HG02610 (cell line): ENCODE measurements around the gene ADAMTS16.

ENCODE experiments used
- ATAC-seq: cut with Tn5 transposase; IDR thresholded peaks from one replicate; pipeline ENCODE4 v1.9.1; 2021; ENCODE audit warnings: mild to moderate bottlenecking, moderate library complexity; ENCODE audit not compliant: unreplicated experiment

Gene ADAMTS16

GRCh38 chr5:5276951-5277517 lies 136.9 kb downstream of the ADAMTS16 start:
- no peak for ATAC-seq

GRCh38 chr5:5278201-5278814 lies 138.2 kb downstream of the ADAMTS16 start:
- ATAC-seq: no peak

GRCh38 chr5:5278815-5279381 lies 138.8 kb downstream of the ADAMTS16 start:
- ATAC-seq: no peak

- ATAC-seq: no peak
These were observed 145.8 kb downstream of the ADAMTS16 start for GRCh38 chr5:5285906-5286305.

- no peak for ATAC-seq
These were observed 147.3 kb downstream of the ADAMTS16 start for GRCh38 chr5:5287419-5287818.

- ATAC-seq: no peak
These were observed 148.1 kb downstream of the ADAMTS16 start for GRCh38 chr5:5288201-5288600.

GRCh38 chr5:5289537-5289936 lies 149.4 kb downstream of the ADAMTS16 start:
- ATAC-seq: no peak

- no peak for ATAC-seq
These were observed 150.7 kb downstream of the ADAMTS16 start for GRCh38 chr5:5290674-5291334.

GRCh38 chr5:5291357-5291756 lies 151.2 kb downstream of the ADAMTS16 start:
- ATAC-seq: no peak

- ATAC-seq: no peak
These were observed 152.9 kb downstream of the ADAMTS16 start for GRCh38 chr5:5293029-5293428.

GRCh38 chr5:5294429-5294828 lies 154.3 kb downstream of the ADAMTS16 start:
- no peak for ATAC-seq

GRCh38 chr5:5295351-5295750 lies 155.2 kb downstream of the ADAMTS16 start:
- ATAC-seq: no peak

GRCh38 chr5:5296051-5296450 lies 155.9 kb downstream of the ADAMTS16 start:
- ATAC-seq: no peak

GRCh38 chr5:5297432-5298067 lies 157.4 kb downstream of the ADAMTS16 start:
- no peak for ATAC-seq

GRCh38 chr5:5298068-5298633 lies 158.0 kb downstream of the ADAMTS16 start:
- ATAC-seq: no peak

- no peak for ATAC-seq
These were observed 158.9 kb downstream of the ADAMTS16 start for GRCh38 chr5:5298841-5299541.

GRCh38 chr5:5301176-5301575 lies 161.0 kb downstream of the ADAMTS16 start:
- ATAC-seq: no peak

GRCh38 chr5:5302201-5302600 lies 162.1 kb downstream of the ADAMTS16 start:
- no peak for ATAC-seq

GRCh38 chr5:5303242-5303641 lies 163.1 kb downstream of the ADAMTS16 start:
- ATAC-seq: no peak

- no peak for ATAC-seq
These were observed 164.4 kb downstream of the ADAMTS16 start for GRCh38 chr5:5304361-5305020.
